Liver (tissue), 9 donors: Measurements from ENCODE around the gene DPEP3. TPM values are rescaled to one million over a fixed set of nuclear protein-coding genes. Genes with fewer than 3 reads are reported as not detected.

ENCODE experiments used
- DNase-seq: peaks from one replicate; pipeline ENCODE4 v3.0.0-alpha.2; 2017; ENCODE audit warnings: low spot score
- H3K27ac ChIP-seq, 2 donors: one replicate each; pipeline ENCODE4 v1.7.0; 2013; ENCODE audit warnings: inconsistent platforms in 2 of 2, low read length in 2 of 2, control low read depth in 1 of 2, low read depth in 1 of 2, mild to moderate bottlenecking in 1 of 2
- H3K27me3 ChIP-seq, 4 donors: one replicate each; pipeline versions ENCODE4 v1.6.1 to v1.7.0; 2013; ENCODE audit warnings: low read length in 3 of 4, inconsistent platforms in 1 of 4, mild to moderate bottlenecking in 1 of 4, moderate library complexity in 1 of 4; ENCODE audit not compliant: control insufficient read depth in 4 of 4, insufficient read depth in 4 of 4
- H3K36me3 ChIP-seq, 4 donors: one replicate each; pipeline versions ENCODE4 v1.6.1 to v1.7.0; 2013; ENCODE audit warnings: low read length in 3 of 4, mild to moderate bottlenecking in 3 of 4, low read depth in 1 of 4, moderate library complexity in 1 of 4; ENCODE audit not compliant: control insufficient read depth in 4 of 4, insufficient read depth in 3 of 4
- H3K4me1 ChIP-seq, 4 donors: one replicate each; pipeline versions ENCODE4 v1.6.1 to v1.7.0; 2013; ENCODE audit warnings: low read length in 3 of 4, mild to moderate bottlenecking in 3 of 4, moderate library complexity in 1 of 4; ENCODE audit not compliant: control insufficient read depth in 4 of 4, insufficient read depth in 4 of 4
- H3K4me3 ChIP-seq, 3 donors: one replicate each; pipeline versions ENCODE4 v1.6.1 to v1.7.0; 2013; ENCODE audit warnings: low read length in 3 of 3, control low read depth in 1 of 3, low read depth in 1 of 3, mild to moderate bottlenecking in 1 of 3
- H3K9ac ChIP-seq, 2 donors: one replicate each; pipeline ENCODE4 v1.7.0; 2013; ENCODE audit warnings: low read length in 2 of 2, mild to moderate bottlenecking in 2 of 2, moderate library complexity in 2 of 2, control low read depth in 1 of 2, low read depth in 1 of 2
- H3K9me3 ChIP-seq, 4 donors: one replicate each; pipeline versions ENCODE4 v1.6.1 to v1.7.0; 2013; ENCODE audit warnings: low read length in 3 of 4; ENCODE audit not compliant: control insufficient read depth in 4 of 4
- EGR1 ChIP-seq, 2 donors: IDR thresholded peaks; 2 replicates each; pipeline ENCODE4 v1.6.1; 2016 to 2018; ENCODE audit warnings: antibody characterized with exemption in 2 of 2, low read depth in 2 of 2
- FOXA1 ChIP-seq: IDR thresholded peaks from 2 replicates; pipeline ENCODE4 v1.6.1; 2016; ENCODE audit warnings: antibody characterized with exemption
- FOXA2 ChIP-seq: IDR thresholded peaks from 2 replicates; pipeline ENCODE4 v1.6.1; 2016; ENCODE audit warnings: antibody characterized with exemption
- GABPA ChIP-seq, 2 donors: IDR thresholded peaks in 1 of 2; conservative IDR thresholded peaks in 1 of 2; 2 replicates each; pipeline ENCODE4 v1.6.1; 2016; ENCODE audit warnings: antibody characterized with exemption in 2 of 2, mild to moderate bottlenecking in 1 of 2, moderate library complexity in 1 of 2
- HNF4A ChIP-seq, 2 donors: conservative IDR thresholded peaks; 2 replicates each; pipeline ENCODE4 v1.6.1; 2016; ENCODE audit warnings: antibody characterized with exemption in 2 of 2, mild to moderate bottlenecking in 2 of 2
- HNF4G ChIP-seq: IDR thresholded peaks from 2 replicates; pipeline ENCODE4 v1.6.1; 2016; ENCODE audit warnings: antibody characterized with exemption
- JUND ChIP-seq, 2 donors: IDR thresholded peaks; 2 replicates each; pipeline ENCODE4 v1.6.1; 2016; ENCODE audit warnings: antibody characterized with exemption in 2 of 2
- MAX ChIP-seq: IDR thresholded peaks from 2 replicates; pipeline ENCODE4 v1.6.1; 2016; ENCODE audit warnings: antibody characterized with exemption
- NR2F2 ChIP-seq: IDR thresholded peaks from 2 replicates; pipeline ENCODE4 v1.6.1; 2016; ENCODE audit warnings: antibody characterized with exemption
- RAD21 ChIP-seq, 2 donors: IDR thresholded peaks; 2 replicates each; pipeline ENCODE4 v1.6.1; 2016; ENCODE audit warnings: antibody characterized with exemption in 2 of 2, mild to moderate bottlenecking in 2 of 2
- RXRA ChIP-seq, 2 donors: IDR thresholded peaks; 2 replicates each; pipeline ENCODE4 v1.6.1; 2017 to 2018; ENCODE audit warnings: antibody characterized with exemption in 2 of 2, mild to moderate bottlenecking in 1 of 2
- SP1 ChIP-seq: IDR thresholded peaks from 2 replicates; pipeline ENCODE4 v1.6.1; 2018; ENCODE audit warnings: antibody characterized with exemption, mild to moderate bottlenecking
- TAF1 ChIP-seq: conservative IDR thresholded peaks from 2 replicates; pipeline ENCODE4 v1.6.1; 2016; ENCODE audit warnings: antibody characterized with exemption, mild to moderate bottlenecking
- YY1 ChIP-seq: IDR thresholded peaks from 2 replicates; pipeline ENCODE4 v1.6.1; 2016; ENCODE audit warnings: antibody characterized with exemption, mild to moderate bottlenecking
- ZBTB33 ChIP-seq: IDR thresholded peaks from 2 replicates; pipeline ENCODE4 v1.6.1; 2016; ENCODE audit warnings: antibody characterized with exemption
- WGBS: extraction: QIAGEN DNeasy Blood & Tissue Kit; methylation state at CpG from one replicate; pipeline ENCODE4 v1.1.7; 2013; 5-methylcytosine and 5-hydroxymethylcytosine counted together
- polyA plus RNA-seq, 2 donors: library from polyadenylated mRNA; stranded (reverse) in 1 of 2; unstranded in 1 of 2; fragments of 200-250 nt in 1 of 2; fragments of >200 nt in 1 of 2; fragmentation: Nextera tagmentation in 1 of 2; extraction: Ambion mirVana in 1 of 2; gene quantifications; one replicate each; pipeline versions ENCODE4 v1.2.1 to v1.2.3, GENCODE V29; 2013 to 2015
- total RNA-seq, 2 donors: library from RNA; depleted of rRNA; stranded (reverse); fragments of >200 nt; gene quantifications; one replicate each; pipeline ENCODE4 v1.2.3, GENCODE V29; 2014
- TF ChIP-seq, protein P1 (sequence below): fragments of 150-350 bp; IDR thresholded peaks from 2 replicates; pipeline ENCODE4 v1.5.1; 2017; ENCODE audit warnings: improper control_type of control experiment, low read depth, low read length; ENCODE audit not compliant: missing input control
- TF ChIP-seq, protein P2 (sequence below): IDR thresholded peaks from 2 replicates; pipeline ENCODE4 v1.6.1; 2016; ENCODE audit warnings: antibody characterized with exemption, mild to moderate bottlenecking
- TF ChIP-seq, protein P3 (sequence below): IDR thresholded peaks from 2 replicates; pipeline ENCODE4 v1.6.1; 2016; ENCODE audit warnings: antibody characterized with exemption
- donor health status: healthy.
- donor health status: healthy.
- donor health status: healthy.
- donor health status: healthy.
- donor health status: healthy.

DPEP3 gene
- total and polyA plus RNA-seq, 4 donors, result 0.08 to 0.37 (median 0.22) TPM; not detected in 1

GRCh38 chr16:67942200-67942509 lies 38.1 kb downstream of the DPEP3 start:
- Histone ChIP-seq H3K4me1 (peaks cover 13 to 59% (median 39%) of the 10 kb centered on the region in 4 donors), H3K27me3 (no peaks in the 10 kb centered on the region), H3K36me3 (peaks cover 10 to 24% (median 13%) of the 10 kb centered on the region in 4 donors), H3K9me3 (no peaks in the 10 kb centered on the region), H3K9ac (no peak overlapping the region), H3K27ac (peak overlapping the region in 1 of 2 donors; percentile 85), H3K4me3 (peak overlapping the region in 1 of 3 donors; percentile 59)
- DNase-seq, result peak; percentile 52
- no peak for TF ChIP-seq GABPA (IDR thresholded peaks at IDR 0.05 in 1 of 2, conservative IDR thresholded peaks at IDR 0.05 in 1 of 2)
- no peak for TF ChIP-seq JUND (IDR thresholded peaks at IDR 0.05)
- peak; percentile 49 to 72 for TF ChIP-seq RAD21 (IDR thresholded peaks at IDR 0.05)
- TF ChIP-seq YY1, result no peak
- no peak for TF ChIP-seq NR2F2
- no peak for TF ChIP-seq ZBTB33
- peak; percentile 86 to 98 for TF ChIP-seq RXRA (IDR thresholded peaks at IDR 0.05)
- TF ChIP-seq, protein P1, sequence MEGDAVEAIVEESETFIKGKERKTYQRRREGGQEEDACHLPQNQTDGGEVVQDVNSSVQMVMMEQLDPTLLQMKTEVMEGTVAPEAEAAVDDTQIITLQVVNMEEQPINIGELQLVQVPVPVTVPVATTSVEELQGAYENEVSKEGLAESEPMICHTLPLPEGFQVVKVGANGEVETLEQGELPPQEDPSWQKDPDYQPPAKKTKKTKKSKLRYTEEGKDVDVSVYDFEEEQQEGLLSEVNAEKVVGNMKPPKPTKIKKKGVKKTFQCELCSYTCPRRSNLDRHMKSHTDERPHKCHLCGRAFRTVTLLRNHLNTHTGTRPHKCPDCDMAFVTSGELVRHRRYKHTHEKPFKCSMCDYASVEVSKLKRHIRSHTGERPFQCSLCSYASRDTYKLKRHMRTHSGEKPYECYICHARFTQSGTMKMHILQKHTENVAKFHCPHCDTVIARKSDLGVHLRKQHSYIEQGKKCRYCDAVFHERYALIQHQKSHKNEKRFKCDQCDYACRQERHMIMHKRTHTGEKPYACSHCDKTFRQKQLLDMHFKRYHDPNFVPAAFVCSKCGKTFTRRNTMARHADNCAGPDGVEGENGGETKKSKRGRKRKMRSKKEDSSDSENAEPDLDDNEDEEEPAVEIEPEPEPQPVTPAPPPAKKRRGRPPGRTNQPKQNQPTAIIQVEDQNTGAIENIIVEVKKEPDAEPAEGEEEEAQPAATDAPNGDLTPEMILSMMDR, result peak; percentile 58
- TF ChIP-seq TAF1, result no peak
- no peak for TF ChIP-seq HNF4A (conservative IDR thresholded peaks at IDR 0.05)
- TF ChIP-seq, protein P2, sequence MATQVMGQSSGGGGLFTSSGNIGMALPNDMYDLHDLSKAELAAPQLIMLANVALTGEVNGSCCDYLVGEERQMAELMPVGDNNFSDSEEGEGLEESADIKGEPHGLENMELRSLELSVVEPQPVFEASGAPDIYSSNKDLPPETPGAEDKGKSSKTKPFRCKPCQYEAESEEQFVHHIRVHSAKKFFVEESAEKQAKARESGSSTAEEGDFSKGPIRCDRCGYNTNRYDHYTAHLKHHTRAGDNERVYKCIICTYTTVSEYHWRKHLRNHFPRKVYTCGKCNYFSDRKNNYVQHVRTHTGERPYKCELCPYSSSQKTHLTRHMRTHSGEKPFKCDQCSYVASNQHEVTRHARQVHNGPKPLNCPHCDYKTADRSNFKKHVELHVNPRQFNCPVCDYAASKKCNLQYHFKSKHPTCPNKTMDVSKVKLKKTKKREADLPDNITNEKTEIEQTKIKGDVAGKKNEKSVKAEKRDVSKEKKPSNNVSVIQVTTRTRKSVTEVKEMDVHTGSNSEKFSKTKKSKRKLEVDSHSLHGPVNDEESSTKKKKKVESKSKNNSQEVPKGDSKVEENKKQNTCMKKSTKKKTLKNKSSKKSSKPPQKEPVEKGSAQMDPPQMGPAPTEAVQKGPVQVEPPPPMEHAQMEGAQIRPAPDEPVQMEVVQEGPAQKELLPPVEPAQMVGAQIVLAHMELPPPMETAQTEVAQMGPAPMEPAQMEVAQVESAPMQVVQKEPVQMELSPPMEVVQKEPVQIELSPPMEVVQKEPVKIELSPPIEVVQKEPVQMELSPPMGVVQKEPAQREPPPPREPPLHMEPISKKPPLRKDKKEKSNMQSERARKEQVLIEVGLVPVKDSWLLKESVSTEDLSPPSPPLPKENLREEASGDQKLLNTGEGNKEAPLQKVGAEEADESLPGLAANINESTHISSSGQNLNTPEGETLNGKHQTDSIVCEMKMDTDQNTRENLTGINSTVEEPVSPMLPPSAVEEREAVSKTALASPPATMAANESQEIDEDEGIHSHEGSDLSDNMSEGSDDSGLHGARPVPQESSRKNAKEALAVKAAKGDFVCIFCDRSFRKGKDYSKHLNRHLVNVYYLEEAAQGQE, result no peak
- TF ChIP-seq, protein P3, sequence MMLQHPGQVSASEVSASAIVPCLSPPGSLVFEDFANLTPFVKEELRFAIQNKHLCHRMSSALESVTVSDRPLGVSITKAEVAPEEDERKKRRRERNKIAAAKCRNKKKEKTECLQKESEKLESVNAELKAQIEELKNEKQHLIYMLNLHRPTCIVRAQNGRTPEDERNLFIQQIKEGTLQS, result no peak
- TF ChIP-seq MAX, result no peak
- TF ChIP-seq FOXA2, result no peak
- no peak for TF ChIP-seq FOXA1
- no peak for TF ChIP-seq EGR1 (IDR thresholded peaks at IDR 0.05; ENCODE audit: low read depth in 2 of 2)
- TF ChIP-seq HNF4G, result no peak
- no peak for TF ChIP-seq SP1
- 73% methylated on average over 6 of the region's 6 CpGs for WGBS
